Measurements from ENCODE around the gene PALS1.

The PALS1 gene

DNA sequence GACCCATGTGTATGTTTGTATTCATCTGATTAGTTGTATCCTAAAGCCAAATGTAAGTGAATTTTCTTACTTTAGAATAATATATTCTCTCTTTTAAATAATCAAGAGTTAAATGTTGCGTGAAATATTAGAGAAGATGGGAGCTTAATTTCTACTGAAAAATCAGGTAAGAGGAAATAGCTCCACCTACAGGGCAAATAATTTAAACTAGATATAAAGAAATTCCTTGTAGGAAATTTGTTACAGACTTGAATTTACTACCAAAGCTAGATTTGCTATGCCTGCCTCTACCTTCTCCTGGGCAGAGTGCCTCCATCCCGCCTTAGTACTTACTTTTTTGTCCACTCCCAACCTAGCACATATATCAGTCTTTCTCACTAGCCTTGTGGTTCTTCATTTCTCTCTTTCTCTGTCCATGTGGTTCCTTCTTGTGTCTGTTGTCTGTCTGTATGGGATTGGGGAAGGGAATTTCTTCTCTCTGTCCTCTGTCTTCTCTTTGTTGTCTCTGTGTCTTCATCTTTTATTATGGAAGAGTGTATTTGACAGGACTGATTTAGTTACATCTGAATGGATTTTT lies 44.7 kb downstream of the PALS1 start:
- Histone ChIP-seq H3K9ac (ENCODE audit: low read length) (no peak overlapping the region), H3K27me3 (ENCODE audit: control insufficient read depth in 1 of 2, insufficient read depth in 2 of 2, low read length in 2 of 2) (no peaks in the 10 kb centered on the region), H3K36me3 (ENCODE audit: insufficient read depth, low read length) (no peaks in the 10 kb centered on the region), H3K4me1 (ENCODE audit: insufficient read depth, low read length) (no peaks in the 10 kb centered on the region), H3K27ac (ENCODE audit: low read depth, low read length) (no peak overlapping the region), H3K9me3 (ENCODE audit: low read length) (no peaks in the 10 kb centered on the region), H3K4me3 (ENCODE audit: low read depth in 1 of 2, low read length in 2 of 2) (no peak overlapping the region)
